Activated B cell treated with CpG ODN at 0.5 μM for 24 hours (primary cell): ENCODE data around the gene TTC33. TPM values are rescaled to one million over a fixed set of nuclear protein-coding genes. Genes with fewer than 3 reads are reported as not detected.

Source experiments
- ATAC-seq: fragments of 200-7000 bp; cut with Tn5 transposase; one replicate; pipeline ENCODE4 v1.10.0; 2021; ENCODE audit warnings: low read depth, mild to moderate bottlenecking, moderate library complexity
- CTCF ChIA-PET: fragments of 350-600 bp; sonication (Branson Sonifier 250); formaldehyde crosslinking; loops from one replicate; lab custom pipeline; 2021; ENCODE audit warnings: antibody characterized with exemption; lab: Charles Lee
- POLR2A ChIA-PET: fragments of 350-600 bp; sonication (Branson Sonifier 250); formaldehyde crosslinking; loops from one replicate; lab custom pipeline; 2021; ENCODE audit warnings: antibody characterized with exemption; lab: Charles Lee
- DNase-seq: peaks from one replicate; pipeline ENCODE4 v3.0.0; 2022
- H3K27ac Mint-ChIP-seq: one replicate; pipeline ENCODE4 v1.8.0; 2020; ENCODE audit warnings: mixed read lengths
- H3K27me3 Mint-ChIP-seq: one replicate; pipeline ENCODE4 v1.8.0; 2021; ENCODE audit warnings: mixed read lengths
- H3K36me3 Mint-ChIP-seq: one replicate; pipeline ENCODE4 v1.8.0; 2021; ENCODE audit warnings: low read depth, mixed read lengths
- H3K4me1 Mint-ChIP-seq: one replicate; pipeline ENCODE4 v1.8.0; 2021; ENCODE audit warnings: mixed read lengths
- H3K4me3 Mint-ChIP-seq: one replicate; pipeline ENCODE4 v1.8.0; 2020; ENCODE audit warnings: mild to moderate bottlenecking, mixed read lengths
- H3K9me3 Mint-ChIP-seq: one replicate; pipeline ENCODE4 v1.8.0; 2020; ENCODE audit warnings: mixed read lengths
- CTCF ChIP-seq: fragments of 200-600 bp; IDR thresholded peaks from one replicate; pipeline ENCODE4 v1.8.0; 2022; ENCODE audit warnings: antibody characterized with exemption, mild to moderate bottlenecking
- intact Hi-C: fragments of 100-400 bp; cut with micrococcal nuclease; formaldehyde crosslinking; loops from one replicate; pipeline ENCODE4 v1.15.1; 2024
- total RNA-seq: library from RNA; stranded (reverse); gene quantifications from 2 replicates; pipeline ENCODE4 v1.2.3, GENCODE V29; 2022

Gene TTC33
- total RNA-seq, 1 donor from 2014 or later: 9.2 TPM

GRCh38 chr5:40680741-40681362 is 74.9 kb downstream of the TTC33 start:
- Mint-ChIP-seq H3K27ac (peak overlapping the region; percentile 92), H3K36me3 (peaks cover 58% of the 10 kb centered on the region), H3K4me1 (peaks cover 62% of the 10 kb centered on the region), H3K9me3 (no peaks in the 10 kb centered on the region), H3K27me3 (no peaks in the 10 kb centered on the region), H3K4me3 (peak overlapping the region; percentile 98)
- ChIA-PET POLR2A (interaction anchor here (0.6 to 3.9 kb wide), 13 partner anchors 10 to 313 kb away, joined by 3 to 32 read pairs (median 6); partner anchors contain the start of gene RPL37), CTCF (interaction anchor here (1.3 to 4.9 kb wide), 5 partner anchors 10 to 732 kb away, joined by 3 to 20 read pairs (median 7); no protein-coding TSS in a partner anchor)
- no peak for TF ChIP-seq CTCF
- intact Hi-C loops: loop anchor here (1.0 to 5.0 kb wide), 5 partner anchors 116 to 529 kb away; partner anchors contain the start of gene RPL37
- ATAC-seq (no peak), DNase-seq (peak; percentile 36)

- peak; percentile 32 for DNase-seq
- Mint-ChIP-seq H3K9me3 (no peaks in the 10 kb centered on the region), H3K27me3 (no peaks in the 10 kb centered on the region)
Observed at GRCh38 chr5:40679913-40680681, 75.7 kb downstream of the TTC33 start, which contains the start of gene PTGER4. Gene PTGER4, plus strand, starts transcription at chr5:40679915. Its CDS starts 1,079 bp downstream, at chr5:40680994.

GRCh38 chr5:40679148-40679912 is 76.4 kb downstream of the TTC33 start:
- H3K36me3 Mint-ChIP-seq: peaks cover 44% of the 10 kb centered on the region
- POLR2A ChIA-PET: interaction anchor here (0.7 to 3.9 kb wide), 18 partner anchors 9 to 486 kb away, joined by 3 to 32 read pairs (median 4); partner anchors contain the start of gene RPL37
- peaks cover 48% of the 10 kb centered on the region for H3K4me1 Mint-ChIP-seq
- no peaks in the 10 kb centered on the region for H3K9me3 Mint-ChIP-seq
- intact Hi-C loops: loop anchor here (1.0 to 5.0 kb wide), 11 partner anchors 26 to 455 kb away; partner anchors contain the start of gene TTC33
- no peaks in the 10 kb centered on the region for H3K27me3 Mint-ChIP-seq
- peak; percentile 74 for ATAC-seq
- DNase-seq: peak; percentile 79
- H3K4me3 Mint-ChIP-seq: peak overlapping the region; percentile 98
- peak overlapping the region; percentile 92 for H3K27ac Mint-ChIP-seq
- TF ChIP-seq CTCF: no peak
- CTCF ChIA-PET: interaction anchor here (0.7 to 4.9 kb wide), 4 partner anchors 9 to 731 kb away, joined by 3 to 20 read pairs (median 10); no protein-coding TSS in a partner anchor

More at GRCh38 chr5:40679913-40680681, 75.7 kb downstream of the TTC33 start, which contains the start of gene PTGER4:
- peak within 1 kb of the TSS; percentile 98 for H3K4me3 Mint-ChIP-seq
- POLR2A ChIA-PET: interaction anchor here (0.7 to 3.9 kb wide), 18 partner anchors 8 to 487 kb away, joined by 3 to 32 read pairs (median 4); partner anchors contain the start of gene RPL37
- peaks cover 54% of the 10 kb centered on the region for H3K4me1 Mint-ChIP-seq
- intact Hi-C loops: loop anchor here (1.0 to 5.0 kb wide), 15 partner anchors 27 to 528 kb away; partner anchors contain the start of genes RPL37 and TTC33
- ATAC-seq: peak; percentile 12
- CTCF ChIA-PET: interaction anchor here (1.3 to 4.9 kb wide), 4 partner anchors 11 to 731 kb away, joined by 3 to 20 read pairs (median 10); no protein-coding TSS in a partner anchor
- H3K36me3 Mint-ChIP-seq: peaks cover 50% of the 10 kb centered on the region
- H3K27ac Mint-ChIP-seq: peak within 1 kb of the TSS; percentile 92
- no peak for TF ChIP-seq CTCF

GRCh38 chr5:40678460-40679147 is 77.2 kb downstream of the TTC33 start:
- no peak for ATAC-seq
- ChIA-PET POLR2A (interaction anchor here (0.6 to 3.9 kb wide), 3 partner anchors 193 to 1050 kb away, joined by 3 to 32 read pairs (median 4); no protein-coding TSS in a partner anchor), CTCF (interaction anchor here (0.7 kb wide), 1 partner anchor 8 kb away, joined by 3 read pairs; no protein-coding TSS in a partner anchor)
- no peak for TF ChIP-seq CTCF
- Mint-ChIP-seq H3K36me3 (peaks cover 38% of the 10 kb centered on the region), H3K27ac (peak overlapping the region; percentile 92), H3K9me3 (no peaks in the 10 kb centered on the region), H3K27me3 (no peaks in the 10 kb centered on the region), H3K4me1 (peaks cover 42% of the 10 kb centered on the region), H3K4me3 (peak overlapping the region; percentile 98)
- DNase-seq: no peak
- intact Hi-C loops: loop anchor here (1.0 to 5.0 kb wide), 11 partner anchors 25 to 454 kb away; partner anchors contain the start of gene TTC33
